HepG2 (cell line): Measurements from ENCODE around the gene CITED4. TPM values are rescaled to one million over a fixed set of nuclear protein-coding genes. Genes with fewer than 3 reads are reported as not detected.

ENCODE experiments used
- BORCS8-MEF2B ChIP-seq: sonication (generic); formaldehyde crosslinking; IDR thresholded peaks from 2 replicates; pipeline ENCODE4 v1.8.0; 2022; ENCODE audit warnings: mild to moderate bottlenecking, missing genetic modification reagents
- CAMTA2 ChIP-seq: sonication (generic); formaldehyde crosslinking; IDR thresholded peaks from 2 replicates; pipeline ENCODE4 v1.4.0; 2020; ENCODE audit warnings: mild to moderate bottlenecking, missing genetic modification reagents, borderline replicate concordance
- CEBPG ChIP-seq: IDR thresholded peaks from 2 replicates; pipeline ENCODE4 v1.6.1; 2016
- EZH2 ChIP-seq: conservative IDR thresholded peaks from 2 replicates; pipeline ENCODE4 v1.6.1; 2012; ENCODE audit warnings: mild to moderate bottlenecking, low read depth, low read length, moderate library complexity
- FOXM1 ChIP-seq: sonication (generic); formaldehyde crosslinking; IDR thresholded peaks from 2 replicates; pipeline ENCODE4 v1.5.0; 2020; ENCODE audit warnings: missing genetic modification reagents
- GABPB1 ChIP-seq: IDR thresholded peaks from 2 replicates; pipeline ENCODE4 v1.6.1; 2016; ENCODE audit warnings: mild to moderate bottlenecking, missing genetic modification reagents, moderate library complexity, missing compliant biosample characterization
- HNRNPK ChIP-seq: fragments of 200-400 bp; formaldehyde crosslinking; IDR thresholded peaks from 2 replicates; pipeline ENCODE4 v1.6.1; 2018; ENCODE audit warnings: low read length, low read depth, moderate library complexity, mild to moderate bottlenecking; ENCODE audit not compliant: poor library complexity, severe bottlenecking
- ISX ChIP-seq: sonication (generic); formaldehyde crosslinking; conservative IDR thresholded peaks from 2 replicates; pipeline ENCODE4 v1.5.0; 2020; ENCODE audit warnings: missing genetic modification reagents
- KAT7 ChIP-seq: IDR thresholded peaks from 2 replicates; pipeline ENCODE4 v1.6.1; 2018; ENCODE audit warnings: borderline replicate concordance, missing compliant biosample characterization
- KDM1A ChIP-seq: IDR thresholded peaks from 2 replicates; pipeline ENCODE4 v1.6.1; 2016; ENCODE audit warnings: missing compliant biosample characterization
- KMT2B ChIP-seq: IDR thresholded peaks from 2 replicates; pipeline ENCODE4 v1.6.1; 2016; ENCODE audit warnings: missing genetic modification reagents, missing compliant biosample characterization
- RORA ChIP-seq: sonication (generic); formaldehyde crosslinking; IDR thresholded peaks from 2 replicates; pipeline ENCODE4 v1.5.0; 2020; ENCODE audit warnings: mild to moderate bottlenecking, missing genetic modification reagents, moderate library complexity
- SAFB2 ChIP-seq: sonication (generic); formaldehyde crosslinking; IDR thresholded peaks from 2 replicates; pipeline ENCODE4 v1.5.1; 2020; ENCODE audit warnings: missing genetic modification reagents, low read depth, mild to moderate bottlenecking, borderline replicate concordance
- SP4 ChIP-seq: sonication (generic); formaldehyde crosslinking; IDR thresholded peaks from 2 replicates; pipeline ENCODE4 v1.8.1; 2023; ENCODE audit warnings: mild to moderate bottlenecking, missing genetic modification reagents
- SP5 ChIP-seq: IDR thresholded peaks from 2 replicates; pipeline ENCODE4 v1.6.1; 2016; ENCODE audit warnings: low read depth, borderline replicate concordance
- SRY ChIP-seq: sonication (generic); formaldehyde crosslinking; IDR thresholded peaks from 2 replicates; pipeline ENCODE4 v1.8.0; 2022; ENCODE audit warnings: mild to moderate bottlenecking, missing genetic modification reagents
- ZNF101 ChIP-seq: sonication (generic); formaldehyde crosslinking; IDR thresholded peaks from 2 replicates; pipeline ENCODE4 v1.4.0; 2020; ENCODE audit warnings: mild to moderate bottlenecking, low read depth, missing genetic modification reagents, borderline replicate concordance
- ZNF253 ChIP-seq: sonication (generic); formaldehyde crosslinking; IDR thresholded peaks from 2 replicates; pipeline ENCODE4 v1.8.0; 2022; ENCODE audit warnings: mild to moderate bottlenecking, missing genetic modification reagents, borderline replicate concordance
- ZNF34 ChIP-seq: sonication (generic); formaldehyde crosslinking; IDR thresholded peaks from 2 replicates; pipeline ENCODE4 v1.4.0; 2020; ENCODE audit warnings: mild to moderate bottlenecking, missing genetic modification reagents, borderline replicate concordance
- ZNF432 ChIP-seq: sonication (generic); formaldehyde crosslinking; IDR thresholded peaks from 2 replicates; pipeline ENCODE4 v1.5.0; 2020; ENCODE audit warnings: missing genetic modification reagents, mild to moderate bottlenecking, borderline replicate concordance
- ZNF577 ChIP-seq: sonication (generic); formaldehyde crosslinking; IDR thresholded peaks from 2 replicates; pipeline ENCODE4 v1.4.0; 2020; ENCODE audit warnings: mild to moderate bottlenecking, low read depth, missing genetic modification reagents, borderline replicate concordance
- ZNF629 ChIP-seq: sonication (generic); formaldehyde crosslinking; conservative IDR thresholded peaks from 2 replicates; pipeline ENCODE4 v1.5.0; 2020; ENCODE audit warnings: missing genetic modification reagents
- ZNF747 ChIP-seq: sonication (generic); formaldehyde crosslinking; IDR thresholded peaks from 2 replicates; pipeline ENCODE4 v1.8.1; 2023; ENCODE audit warnings: missing genetic modification reagents, mild to moderate bottlenecking, borderline replicate concordance
- ZNF773 ChIP-seq: sonication (generic); formaldehyde crosslinking; IDR thresholded peaks from 2 replicates; pipeline ENCODE4 v1.4.0; 2020; ENCODE audit warnings: missing genetic modification reagents, borderline replicate concordance
- polyA plus RNA-seq, 8 experiments: library from polyadenylated mRNA; depleted of rRNA in 3 of 8; stranded (reverse) in 7 of 8; unstranded in 1 of 8; fragments of >200 nt; fragmentation: Illumina TruSeq in 4 of 8; extraction: Trizol in 4 of 8; gene quantifications; 2 replicates each; pipeline versions ENCODE4 v1.2.1 to v1.2.3, GENCODE V29; 2011 to 2016; ENCODE audit warnings: low read depth in 4 of 8, missing spikeins in 1 of 8, mixed read lengths in 1 of 8; ENCODE audit not compliant: insufficient read depth in 1 of 8
- total RNA-seq, 5 experiments: library from RNA; depleted of rRNA; stranded (reverse); fragments of >200 nt; fragmentation: Illumina TruSeq; extraction: Trizol; gene quantifications; 2 replicates each; pipeline ENCODE4 v1.2.3, GENCODE V29; 2016; ENCODE audit warnings: low read depth in 1 of 5
- TF ChIP-seq, protein P1 (sequence below): IDR thresholded peaks from 2 replicates; pipeline ENCODE4 v1.6.1; 2016; ENCODE audit warnings: mild to moderate bottlenecking, missing biosample characterization, missing genetic modification reagents
- TF ChIP-seq, protein P2 (sequence below): IDR thresholded peaks from 2 replicates; pipeline ENCODE4 v1.4.0; 2020; ENCODE audit warnings: mild to moderate bottlenecking, missing genetic modification reagents
- TF ChIP-seq, protein P3 (sequence below): sonication (generic); formaldehyde crosslinking; IDR thresholded peaks from 2 replicates; pipeline ENCODE4 v1.5.0; 2020; ENCODE audit warnings: mild to moderate bottlenecking, low read depth, missing genetic modification reagents, borderline replicate concordance

CITED4 gene
- total and polyA plus RNA-seq, 2 of the 13 experiments (the other 11 are each of a cell fraction or from before 2014, with no cell fraction given), result 1.5 to 9.9 TPM

DNA sequence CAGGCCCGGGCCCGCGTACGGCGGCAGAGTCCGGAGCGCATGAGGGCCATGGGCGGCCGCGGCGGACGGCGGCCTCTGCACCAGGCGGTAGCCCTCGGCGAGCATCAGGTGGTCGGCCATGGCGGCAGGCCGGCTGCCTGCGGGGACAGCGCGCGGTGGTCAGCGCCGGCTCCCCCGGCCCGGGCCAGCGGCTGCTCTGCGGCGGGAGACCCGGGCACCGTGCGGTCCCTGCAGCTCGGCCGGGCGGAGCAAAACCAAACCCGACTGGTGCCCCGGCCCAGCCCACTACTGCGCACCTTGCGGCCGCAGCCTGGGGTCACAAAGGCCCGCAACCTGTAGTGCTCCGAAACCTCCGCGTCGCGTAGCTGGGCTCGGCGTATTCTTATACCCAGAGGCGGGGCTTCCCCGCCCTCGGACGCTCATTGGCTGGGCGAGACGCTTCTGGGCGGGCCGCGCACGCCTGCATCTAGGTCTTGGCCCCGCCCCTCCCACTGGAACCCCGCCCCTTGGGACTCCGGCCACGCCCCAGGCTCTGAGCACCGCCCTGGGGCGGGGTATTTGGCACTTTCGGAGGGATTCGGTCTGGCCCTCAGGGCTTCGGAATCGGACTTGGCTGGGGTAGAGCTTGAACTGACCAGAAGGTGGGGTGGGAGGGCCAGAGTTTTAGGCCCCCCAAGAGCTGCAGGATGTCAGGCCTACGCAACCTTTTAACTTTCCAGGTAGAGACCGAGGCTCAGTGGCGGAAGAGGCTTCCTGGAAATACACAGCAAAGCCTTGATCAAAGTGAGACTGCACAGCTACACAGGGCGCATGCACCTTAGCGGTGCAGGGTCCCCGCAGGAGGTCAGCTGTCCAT is at the start of gene CITED4 (continued):
- no peak for TF ChIP-seq ZNF253 (CRISPR knock-in tag)
- TF ChIP-seq, protein P1, sequence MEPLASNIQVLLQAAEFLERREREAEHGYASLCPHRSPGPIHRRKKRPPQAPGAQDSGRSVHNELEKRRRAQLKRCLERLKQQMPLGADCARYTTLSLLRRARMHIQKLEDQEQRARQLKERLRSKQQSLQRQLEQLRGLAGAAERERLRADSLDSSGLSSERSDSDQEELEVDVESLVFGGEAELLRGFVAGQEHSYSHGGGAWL, result 0 out of 2 replicates have a peak, but pooled peaks have one; percentile 34
- TF ChIP-seq KMT2B, result no peak
- TF ChIP-seq CEBPG (CRISPR knock-in tag), result 0 out of 2 replicates have a peak, but pooled peaks have one; percentile 52
- no peak for TF ChIP-seq ZNF577 (CRISPR knock-in tag)
- TF ChIP-seq, protein P2, sequence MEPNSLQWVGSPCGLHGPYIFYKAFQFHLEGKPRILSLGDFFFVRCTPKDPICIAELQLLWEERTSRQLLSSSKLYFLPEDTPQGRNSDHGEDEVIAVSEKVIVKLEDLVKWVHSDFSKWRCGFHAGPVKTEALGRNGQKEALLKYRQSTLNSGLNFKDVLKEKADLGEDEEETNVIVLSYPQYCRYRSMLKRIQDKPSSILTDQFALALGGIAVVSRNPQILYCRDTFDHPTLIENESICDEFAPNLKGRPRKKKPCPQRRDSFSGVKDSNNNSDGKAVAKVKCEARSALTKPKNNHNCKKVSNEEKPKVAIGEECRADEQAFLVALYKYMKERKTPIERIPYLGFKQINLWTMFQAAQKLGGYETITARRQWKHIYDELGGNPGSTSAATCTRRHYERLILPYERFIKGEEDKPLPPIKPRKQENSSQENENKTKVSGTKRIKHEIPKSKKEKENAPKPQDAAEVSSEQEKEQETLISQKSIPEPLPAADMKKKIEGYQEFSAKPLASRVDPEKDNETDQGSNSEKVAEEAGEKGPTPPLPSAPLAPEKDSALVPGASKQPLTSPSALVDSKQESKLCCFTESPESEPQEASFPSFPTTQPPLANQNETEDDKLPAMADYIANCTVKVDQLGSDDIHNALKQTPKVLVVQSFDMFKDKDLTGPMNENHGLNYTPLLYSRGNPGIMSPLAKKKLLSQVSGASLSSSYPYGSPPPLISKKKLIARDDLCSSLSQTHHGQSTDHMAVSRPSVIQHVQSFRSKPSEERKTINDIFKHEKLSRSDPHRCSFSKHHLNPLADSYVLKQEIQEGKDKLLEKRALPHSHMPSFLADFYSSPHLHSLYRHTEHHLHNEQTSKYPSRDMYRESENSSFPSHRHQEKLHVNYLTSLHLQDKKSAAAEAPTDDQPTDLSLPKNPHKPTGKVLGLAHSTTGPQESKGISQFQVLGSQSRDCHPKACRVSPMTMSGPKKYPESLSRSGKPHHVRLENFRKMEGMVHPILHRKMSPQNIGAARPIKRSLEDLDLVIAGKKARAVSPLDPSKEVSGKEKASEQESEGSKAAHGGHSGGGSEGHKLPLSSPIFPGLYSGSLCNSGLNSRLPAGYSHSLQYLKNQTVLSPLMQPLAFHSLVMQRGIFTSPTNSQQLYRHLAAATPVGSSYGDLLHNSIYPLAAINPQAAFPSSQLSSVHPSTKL, result peak; percentile 44; the same call in 1 of the 2 replicates
- TF ChIP-seq SAFB2, result no peak
- TF ChIP-seq SRY (CRISPR knock-in tag), result peak; percentile 61; the same call in 1 of the 2 replicates
- TF ChIP-seq BORCS8-MEF2B (CRISPR knock-in tag), result no peak
- TF ChIP-seq EZH2, result no peak
- no peak for TF ChIP-seq ISX (CRISPR knock-in tag)
- TF ChIP-seq, protein P3, sequence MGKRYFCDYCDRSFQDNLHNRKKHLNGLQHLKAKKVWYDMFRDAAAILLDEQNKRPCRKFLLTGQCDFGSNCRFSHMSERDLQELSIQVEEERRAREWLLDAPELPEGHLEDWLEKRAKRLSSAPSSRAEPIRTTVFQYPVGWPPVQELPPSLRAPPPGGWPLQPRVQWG (CRISPR knock-in tag), result no peak
- peak; percentile 71; the same call in 1 of the 2 replicates for TF ChIP-seq SP5
- peak; percentile 37; the same call in 1 of the 2 replicates for TF ChIP-seq ZNF34 (CRISPR knock-in tag)
- no peak for TF ChIP-seq ZNF629 (CRISPR knock-in tag)
- peak; percentile 33 for TF ChIP-seq GABPB1 (CRISPR knock-in tag)
- no peak for TF ChIP-seq HNRNPK
- TF ChIP-seq ZNF747, result peak; percentile 42; the same call in 1 of the 2 replicates
- TF ChIP-seq ZNF432 (CRISPR knock-in tag), result no peak
- no peak for TF ChIP-seq KDM1A
- no peak for TF ChIP-seq RORA (CRISPR knock-in tag)
- TF ChIP-seq KAT7 (CRISPR knock-in tag), result no peak
- TF ChIP-seq ZNF773 (CRISPR knock-in tag), result peak; percentile 69; the same call in 1 of the 2 replicates
- TF ChIP-seq CAMTA2, result no peak
- no peak for TF ChIP-seq ZNF101 (CRISPR knock-in tag)
- no peak for TF ChIP-seq FOXM1
- peak; percentile 97 for TF ChIP-seq SP4 (CRISPR knock-in tag)
